Activated gamma-delta T cell treated with anti-CD3 and anti-CD28 coated beads, Interleukin-2, amount 50 U/mL, for 16 hours (primary cell): Measurements from ENCODE around the gene ZNF526.

Experiments
- DNase-seq: peaks from one replicate; pipeline ENCODE4 v3.0.0-alpha.2; 2020; ENCODE audit warnings: low read depth

ZNF526 gene

GRCh38 chr19:42225718-42226292, 5.7 kb downstream of the ZNF526 start:
- no peak for DNase-seq

- no peak for DNase-seq
Measured at GRCh38 chr19:42226886-42227285, 6.8 kb downstream of the ZNF526 start.

GRCh38 chr19:42228641-42229040, 8.5 kb downstream of the ZNF526 start:
- DNase-seq: no peak

GRCh38 chr19:42229301-42229854, 9.3 kb downstream of the ZNF526 start:
- DNase-seq: no peak

GRCh38 chr19:42229855-42230351, 9.8 kb downstream of the ZNF526 start:
- no peak for DNase-seq

- no peak for DNase-seq
Measured at GRCh38 chr19:42230571-42230970, 10.5 kb downstream of the ZNF526 start.

GRCh38 chr19:42232435-42232834, 12.3 kb downstream of the ZNF526 start:
- no peak for DNase-seq

GRCh38 chr19:42233106-42233505, 13.0 kb downstream of the ZNF526 start:
- DNase-seq: no peak

GRCh38 chr19:42233678-42234292, 13.7 kb downstream of the ZNF526 start:
- no peak for DNase-seq

GRCh38 chr19:42234364-42234763, 14.3 kb downstream of the ZNF526 start:
- DNase-seq: no peak

- no peak for DNase-seq
Measured at GRCh38 chr19:42235181-42235580, 15.1 kb downstream of the ZNF526 start.

- no peak for DNase-seq
Measured at GRCh38 chr19:42239544-42240220, 19.6 kb downstream of the ZNF526 start.

- DNase-seq: no peak
Measured at GRCh38 chr19:42241279-42241678, 21.2 kb downstream of the ZNF526 start.

GRCh38 chr19:42242069-42242511, 22.0 kb downstream of the ZNF526 start:
- no peak for DNase-seq

- peak; percentile 92 for DNase-seq
Measured at GRCh38 chr19:42242512-42243409, 22.6 kb downstream of the ZNF526 start, which contains the start of gene GSK3A. TSS of gene GSK3A (minus strand) at chr19:42242602. CDS start at chr19:42242465, 137 bp downstream.

- peak; percentile 87 for DNase-seq
Measured at GRCh38 chr19:42244347-42245220, 24.5 kb downstream of the ZNF526 start.

- DNase-seq: no peak
Measured at GRCh38 chr19:42245231-42245630, 25.1 kb downstream of the ZNF526 start.

GRCh38 chr19:42246143-42246921, 26.2 kb downstream of the ZNF526 start:
- DNase-seq: no peak

GRCh38 chr19:42246922-42247639, 27.0 kb downstream of the ZNF526 start:
- no peak for DNase-seq
